ENCODE results near the gene PEX5L.
"Not testable (repeated sequence)": the region's sequence is repeated elsewhere in the genome, so short reads cannot be mapped to it uniquely, and the experiment has no call there.

The PEX5L gene

GRCh38 chr3:179826247-179826637 lies 210.5 kb downstream of the PEX5L start:
- no peak for DNase-seq

DNA sequence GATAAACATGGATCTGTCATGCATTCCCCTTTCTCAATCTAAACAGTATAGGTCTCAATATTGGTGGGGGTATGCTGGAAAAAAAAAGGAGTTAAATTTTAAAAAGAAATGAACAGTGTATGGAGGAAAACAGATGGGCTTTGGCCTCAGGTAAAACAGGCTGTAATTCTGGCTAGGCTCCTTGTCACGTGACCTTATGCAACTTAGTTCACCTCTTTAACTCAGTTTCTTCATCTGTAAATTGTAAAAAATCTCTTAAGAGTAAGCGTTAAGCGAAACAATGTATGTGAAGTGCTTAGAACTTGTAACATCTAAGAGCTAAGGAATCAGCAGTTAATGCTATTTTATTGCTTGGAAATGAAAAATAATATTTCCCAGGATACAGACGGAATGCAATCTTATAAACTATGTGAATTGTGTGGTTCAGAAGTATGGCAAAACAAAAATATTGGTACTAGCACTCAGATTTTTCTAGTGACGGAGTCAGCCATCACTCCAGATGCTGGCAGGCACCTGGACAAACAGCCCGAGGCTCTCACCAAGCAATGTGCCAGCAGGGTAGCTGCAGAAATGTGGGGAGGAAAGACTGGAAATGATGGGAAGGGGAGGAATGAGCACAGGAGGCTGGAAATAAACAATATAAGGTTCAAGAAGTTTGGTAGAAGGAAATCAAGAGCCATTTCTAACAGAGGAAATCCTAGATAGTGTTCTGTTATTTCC lies 211.1 kb downstream of the PEX5L start:
- no peak for DNase-seq

DNA sequence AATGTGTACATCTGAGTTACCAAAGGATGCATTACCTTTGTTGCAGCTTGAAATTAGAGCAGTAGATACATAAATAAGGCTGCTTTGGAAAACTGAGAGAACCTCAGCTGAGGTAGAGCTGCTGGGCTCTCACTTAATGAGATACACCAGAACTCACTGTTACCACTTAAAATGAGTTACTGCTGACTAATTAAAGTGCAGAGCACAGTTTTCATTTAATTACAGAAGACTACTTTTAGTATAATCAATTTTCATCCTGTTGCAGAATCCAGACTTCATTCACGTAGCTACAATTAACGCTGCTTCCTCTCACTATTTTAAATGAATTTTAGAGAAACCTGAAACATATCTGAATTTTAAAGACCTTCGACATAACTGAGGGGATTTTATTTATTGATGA lies 214.4 kb downstream of the PEX5L start:
- no peak for DNase-seq

- no peak for DNase-seq
Measured at GRCh38 chr3:179819379-179819778, 217.4 kb downstream of the PEX5L start.

- DNase-seq = no peak
Measured at GRCh38 chr3:179812096-179812382, 224.7 kb downstream of the PEX5L start.

- no peak for DNase-seq
Measured at GRCh38 chr3:179811321-179812095, 225.2 kb downstream of the PEX5L start.

GRCh38 chr3:179809639-179810038 lies 227.1 kb downstream of the PEX5L start:
- DNase-seq = no peak

GRCh38 chr3:179807588-179807987 lies 229.1 kb downstream of the PEX5L start:
- no peak for DNase-seq

DNA sequence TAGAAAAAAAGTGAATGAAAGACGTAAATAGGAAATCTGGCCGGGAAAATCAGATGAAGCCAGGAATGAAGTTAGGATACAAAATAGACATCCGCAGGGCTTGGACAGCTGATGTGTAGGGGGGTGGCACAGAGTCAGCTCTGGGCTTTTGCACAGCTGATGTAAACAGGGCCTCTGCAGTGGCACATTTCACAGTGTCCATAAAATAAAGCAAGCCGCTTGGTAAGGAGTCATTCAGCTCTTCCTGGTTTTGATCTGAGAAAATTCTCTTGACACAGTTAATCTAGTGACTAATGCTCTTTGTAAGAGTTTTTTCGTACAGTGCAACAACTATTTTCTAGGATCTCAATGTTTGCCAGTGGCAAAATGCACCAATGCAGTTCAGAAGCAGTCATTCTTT lies 230.6 kb downstream of the PEX5L start:
- DNase-seq = no peak

DNA sequence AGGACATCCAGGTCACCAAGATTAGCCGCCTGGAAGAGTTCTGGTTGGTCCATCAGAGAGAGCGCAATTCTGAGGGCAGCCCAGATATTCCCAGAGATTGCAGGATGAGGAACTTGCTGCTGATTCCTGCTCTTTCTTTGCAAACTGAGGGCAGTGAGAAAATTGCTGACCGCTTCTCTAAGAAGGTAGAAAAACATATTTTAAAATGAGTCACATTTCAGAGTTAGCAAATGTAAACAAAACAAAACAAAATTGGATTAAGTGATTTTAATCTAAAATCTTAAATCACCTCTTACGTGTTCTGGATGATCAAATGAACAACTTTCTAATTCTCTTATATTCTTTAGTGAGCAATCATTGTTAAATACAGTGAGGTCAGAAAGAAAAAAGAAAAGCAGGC lies 234.9 kb downstream of the PEX5L start:
- DNase-seq = no peak

GRCh38 chr3:179801263-179801662 lies 235.5 kb downstream of the PEX5L start:
- DNase-seq = no peak

DNA sequence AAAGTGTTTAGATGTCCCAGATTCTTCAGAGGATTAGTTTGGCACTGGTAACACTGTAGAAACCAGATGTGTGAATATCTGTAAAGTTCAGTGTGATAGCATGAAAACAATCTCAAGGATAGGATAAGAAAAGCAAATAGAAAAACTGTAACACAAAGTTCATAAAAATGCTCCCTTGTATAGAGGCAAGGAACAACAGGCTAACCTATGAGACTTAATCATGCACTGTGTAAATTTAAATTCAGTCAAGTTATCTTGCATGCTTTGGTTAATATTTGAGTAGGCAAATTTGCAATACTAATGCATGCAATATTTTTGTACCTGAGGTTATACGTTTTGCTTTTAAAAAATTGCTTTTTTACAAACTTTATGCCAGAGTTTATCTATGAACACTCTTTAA lies 239.5 kb downstream of the PEX5L start:
- DNase-seq = no peak

GRCh38 chr3:179796421-179796820 lies 240.3 kb downstream of the PEX5L start:
- DNase-seq = no peak

DNA sequence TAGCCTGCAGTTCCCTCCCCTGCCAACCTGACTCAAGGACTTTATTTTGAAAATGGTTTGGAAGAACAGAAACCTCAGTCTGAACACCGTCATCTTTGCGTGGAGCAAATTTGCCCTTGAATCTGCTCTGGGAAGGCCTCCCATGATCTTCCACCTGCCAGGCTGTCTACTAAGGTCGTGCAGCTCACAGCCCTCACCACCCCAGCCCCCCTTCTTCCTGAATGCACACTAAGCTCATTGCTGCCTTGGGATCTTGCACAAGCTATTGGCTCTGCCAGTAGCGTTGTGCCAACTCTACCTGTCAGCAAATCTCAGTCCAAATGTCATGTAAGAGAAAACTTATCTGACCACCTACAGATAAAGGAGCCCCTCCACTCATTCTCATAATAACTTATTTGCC lies 242.4 kb downstream of the PEX5L start:
- DNase-seq = no peak

- no peak for DNase-seq
Measured at GRCh38 chr3:179791793-179792192, 244.9 kb downstream of the PEX5L start.

DNA sequence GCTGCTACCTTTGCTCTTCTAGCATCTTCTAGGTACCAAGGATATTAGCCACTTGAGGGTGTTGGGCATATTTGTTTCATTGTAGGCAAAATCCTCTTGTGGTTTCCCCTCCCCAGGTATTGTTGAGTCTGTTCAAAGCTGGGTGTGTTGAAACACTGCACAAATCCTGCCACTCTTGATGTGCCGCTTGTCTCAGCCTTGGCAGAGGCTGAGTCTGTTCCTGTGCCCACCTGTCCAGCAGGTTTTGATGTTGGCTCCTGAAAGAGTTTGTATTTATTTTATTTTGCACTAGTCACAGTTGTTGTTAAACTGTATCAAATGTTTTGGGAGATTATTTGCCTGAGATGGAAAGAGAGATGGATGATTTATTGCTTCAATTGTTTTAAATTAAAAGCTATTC lies 247.7 kb downstream of the PEX5L start:
- no peak for DNase-seq

DNA sequence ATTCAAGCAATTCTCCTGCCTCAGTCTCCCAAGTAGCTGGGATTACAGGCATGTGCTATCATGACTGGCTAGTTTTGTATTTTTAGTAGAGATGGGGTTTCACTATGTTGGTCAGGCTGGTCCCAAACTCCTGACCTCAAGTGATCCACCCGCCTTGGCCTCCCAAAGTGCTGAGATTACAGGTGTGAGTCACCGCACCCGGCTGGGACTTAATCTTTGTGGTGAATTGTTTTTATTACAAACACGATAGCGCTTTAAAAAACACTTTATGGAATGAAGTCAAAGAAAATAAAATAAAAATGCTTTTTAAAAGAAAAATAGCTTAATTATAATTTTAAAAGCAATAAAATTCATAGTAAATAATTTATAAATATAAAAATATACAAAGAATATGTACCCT lies 253.9 kb downstream of the PEX5L start:
- DNase-seq = not testable (repeated sequence)

- no peak for DNase-seq
Measured at GRCh38 chr3:179775416-179776122, 261.2 kb downstream of the PEX5L start.

- DNase-seq = no peak
Measured at GRCh38 chr3:179772297-179772696, 264.4 kb downstream of the PEX5L start.

DNA sequence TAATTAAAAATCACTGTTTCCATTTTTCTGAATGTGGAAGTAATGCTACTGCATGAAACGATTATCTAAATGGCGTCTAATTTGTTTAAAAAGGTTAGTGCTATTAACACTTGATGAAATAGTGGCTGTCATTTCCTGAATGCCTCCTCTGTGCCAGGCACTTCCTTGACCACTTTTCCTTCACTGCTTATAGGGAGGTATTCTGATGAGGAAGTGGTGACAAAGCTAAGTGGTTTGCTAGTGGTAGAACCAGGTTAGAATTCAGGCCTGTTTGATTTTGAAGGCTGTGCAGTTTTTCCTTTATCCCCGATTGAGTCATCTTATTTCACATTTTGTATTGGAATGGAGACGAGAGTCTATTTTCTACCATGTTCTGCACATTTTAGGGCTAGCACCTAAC lies 264.9 kb downstream of the PEX5L start:
- DNase-seq = no peak

GRCh38 chr3:179769411-179770247 lies 267.1 kb downstream of the PEX5L start:
- DNase-seq = no peak

- DNase-seq = no peak
Measured at GRCh38 chr3:179768080-179768479, 268.7 kb downstream of the PEX5L start.

- DNase-seq = no peak
Measured at GRCh38 chr3:179766416-179767133, 270.2 kb downstream of the PEX5L start.

All from activated CD4-positive, alpha-beta T cell treated with anti-CD3 and anti-CD28 coated beads for 1 hour (primary cell).